HFF-Myc (cell line): ENCODE measurements around the gene RNFT2.

Experiments
- DNase-seq: peaks from one replicate; pipeline ENCODE4 v3.0.0-alpha.2; 2011; ENCODE audit warnings: low read depth; ENCODE audit errors: extremely low read depth
- H3K4me3 ChIP-seq: replicated peaks from 2 replicates; pipeline ENCODE4 v1.5.1; 2011; ENCODE audit warnings: low read depth, mild to moderate bottlenecking, control low read depth, low read length
- TF ChIP-seq, protein P1 (sequence below): IDR thresholded peaks from 2 replicates; pipeline ENCODE4 v1.5.1; 2012; ENCODE audit warnings: mild to moderate bottlenecking, low read depth, low read length, control low read depth; ENCODE audit errors: missing control alignments

The RNFT2 gene

DNA sequence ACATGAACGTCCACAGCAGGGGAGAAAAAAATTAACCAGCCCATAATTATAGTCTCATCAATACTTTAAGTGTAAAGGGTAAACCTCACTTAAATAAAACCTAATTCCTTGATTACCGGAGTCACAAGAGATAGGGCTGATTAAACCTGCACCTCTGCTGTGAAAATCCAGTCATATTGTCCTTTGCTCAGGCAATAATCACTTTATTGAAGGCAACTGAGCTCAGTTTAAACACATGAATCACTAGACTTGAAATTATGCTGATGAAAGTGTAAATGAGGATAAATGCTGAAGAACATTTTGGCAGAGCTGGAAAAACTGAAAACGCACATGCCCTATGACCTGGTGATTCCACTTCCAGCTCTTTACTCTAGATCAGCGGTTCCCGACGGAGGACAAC lies 149.8 kb downstream of the RNFT2 start:
- no peak overlapping the region for H3K4me3 ChIP-seq
- TF ChIP-seq, protein P1, sequence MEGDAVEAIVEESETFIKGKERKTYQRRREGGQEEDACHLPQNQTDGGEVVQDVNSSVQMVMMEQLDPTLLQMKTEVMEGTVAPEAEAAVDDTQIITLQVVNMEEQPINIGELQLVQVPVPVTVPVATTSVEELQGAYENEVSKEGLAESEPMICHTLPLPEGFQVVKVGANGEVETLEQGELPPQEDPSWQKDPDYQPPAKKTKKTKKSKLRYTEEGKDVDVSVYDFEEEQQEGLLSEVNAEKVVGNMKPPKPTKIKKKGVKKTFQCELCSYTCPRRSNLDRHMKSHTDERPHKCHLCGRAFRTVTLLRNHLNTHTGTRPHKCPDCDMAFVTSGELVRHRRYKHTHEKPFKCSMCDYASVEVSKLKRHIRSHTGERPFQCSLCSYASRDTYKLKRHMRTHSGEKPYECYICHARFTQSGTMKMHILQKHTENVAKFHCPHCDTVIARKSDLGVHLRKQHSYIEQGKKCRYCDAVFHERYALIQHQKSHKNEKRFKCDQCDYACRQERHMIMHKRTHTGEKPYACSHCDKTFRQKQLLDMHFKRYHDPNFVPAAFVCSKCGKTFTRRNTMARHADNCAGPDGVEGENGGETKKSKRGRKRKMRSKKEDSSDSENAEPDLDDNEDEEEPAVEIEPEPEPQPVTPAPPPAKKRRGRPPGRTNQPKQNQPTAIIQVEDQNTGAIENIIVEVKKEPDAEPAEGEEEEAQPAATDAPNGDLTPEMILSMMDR, result no peak

DNA sequence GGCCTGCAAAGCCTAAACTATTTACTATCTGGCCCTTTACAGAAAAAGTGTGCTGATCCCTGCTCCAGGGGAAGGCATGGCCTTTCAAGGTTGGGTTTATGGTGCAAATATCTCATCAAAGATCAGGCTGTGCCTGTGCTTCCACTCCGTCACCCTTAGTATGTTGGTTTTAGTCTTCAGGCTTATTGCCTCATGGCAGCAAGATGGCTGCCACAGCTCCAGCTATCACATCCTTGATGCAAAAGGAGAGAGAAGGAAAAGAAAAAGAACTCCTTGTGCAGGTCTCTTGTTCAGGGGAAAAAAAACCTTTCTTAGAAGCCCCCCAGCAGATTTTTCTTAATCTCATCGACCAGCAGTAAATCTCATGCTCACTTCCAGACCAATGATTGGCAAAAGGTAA lies 152.2 kb downstream of the RNFT2 start:
- H3K4me3 ChIP-seq, result no peak overlapping the region
- DNase-seq, result no peak
- TF ChIP-seq, protein P1, result no peak

More for the DNA sequence above, 149.8 kb downstream of the RNFT2 start:
- no peak for DNase-seq

DNA sequence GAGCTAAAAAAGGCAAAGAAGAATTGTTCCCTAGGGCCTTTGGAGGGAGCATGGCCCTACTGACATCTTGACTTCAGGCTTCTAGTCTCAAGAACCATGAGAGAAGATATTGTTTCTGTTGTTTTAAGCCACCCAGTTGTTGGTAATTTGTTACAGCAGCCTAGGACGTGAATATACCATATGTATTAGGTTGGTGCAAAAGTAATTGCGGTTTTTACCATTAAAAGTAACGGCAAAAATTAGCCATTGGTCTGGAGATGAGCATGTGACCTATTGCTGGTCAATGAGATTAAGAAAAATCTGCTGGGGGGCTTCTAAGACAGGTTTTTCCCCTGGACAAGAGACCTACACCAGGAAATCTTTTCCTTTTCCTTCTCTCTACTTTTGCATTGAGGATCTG lies 152.9 kb downstream of the RNFT2 start:
- TF ChIP-seq, protein P1, result no peak
- no peak overlapping the region for H3K4me3 ChIP-seq
- no peak for DNase-seq

DNA sequence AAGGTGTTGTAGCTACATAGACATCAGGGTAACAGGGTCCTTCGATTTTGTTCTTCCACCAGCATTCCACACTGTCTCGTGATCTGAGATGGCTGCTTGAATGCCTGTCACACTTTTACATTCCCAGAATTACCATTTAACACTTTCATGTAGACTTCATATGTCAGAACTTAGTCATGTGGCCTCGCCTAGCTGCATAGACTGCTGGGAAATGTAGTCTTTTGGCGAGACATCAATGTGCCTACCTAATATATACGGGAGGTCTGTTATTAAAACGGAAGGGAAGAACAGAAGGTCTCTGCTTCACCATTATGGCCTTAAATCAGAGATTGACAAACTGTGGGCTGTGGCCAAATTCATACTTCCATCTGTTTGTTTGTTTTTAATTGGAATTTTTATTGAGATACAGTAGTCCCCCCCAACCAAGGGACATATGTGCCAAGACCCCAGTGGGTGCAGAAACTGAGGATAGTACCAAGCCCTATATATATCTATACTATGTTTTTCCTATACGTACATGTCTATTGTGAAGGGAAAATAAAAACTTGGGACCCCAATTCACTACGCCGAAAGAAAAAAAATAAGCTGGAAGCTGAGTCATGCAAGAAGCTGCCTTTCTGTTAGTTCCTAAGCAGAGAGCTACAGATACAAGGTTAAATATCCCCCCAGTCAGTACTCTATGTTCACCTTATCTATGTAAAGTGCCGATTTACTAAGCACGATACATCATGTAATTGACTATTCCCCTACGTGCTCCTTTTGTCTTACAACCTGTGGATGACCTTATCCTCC lies 154.4 kb downstream of the RNFT2 start:
- TF ChIP-seq, protein P1, result no peak
- DNase-seq, result no peak
- H3K4me3 ChIP-seq, result no peak overlapping the region

DNA sequence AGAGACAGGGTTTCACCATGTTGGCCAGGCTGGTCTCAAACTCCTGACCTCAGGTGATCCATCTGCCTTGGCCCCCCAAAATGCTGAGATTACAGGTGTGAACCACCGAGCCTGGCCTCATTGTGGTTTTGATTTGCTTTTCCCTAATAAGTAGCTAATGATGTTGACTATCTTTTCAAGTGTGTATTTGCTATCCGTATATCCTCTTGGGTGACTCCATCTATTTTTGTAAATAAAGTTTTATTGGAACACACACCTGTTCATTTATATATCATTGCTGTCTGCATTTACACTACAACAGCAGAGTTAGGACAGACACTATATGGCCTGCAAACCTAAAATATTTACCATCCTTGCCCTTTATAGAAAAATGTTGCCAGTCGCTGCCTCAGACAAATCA lies 156.8 kb downstream of the RNFT2 start:
- no peak for DNase-seq
- no peak overlapping the region for H3K4me3 ChIP-seq
- TF ChIP-seq, protein P1, result no peak

DNA sequence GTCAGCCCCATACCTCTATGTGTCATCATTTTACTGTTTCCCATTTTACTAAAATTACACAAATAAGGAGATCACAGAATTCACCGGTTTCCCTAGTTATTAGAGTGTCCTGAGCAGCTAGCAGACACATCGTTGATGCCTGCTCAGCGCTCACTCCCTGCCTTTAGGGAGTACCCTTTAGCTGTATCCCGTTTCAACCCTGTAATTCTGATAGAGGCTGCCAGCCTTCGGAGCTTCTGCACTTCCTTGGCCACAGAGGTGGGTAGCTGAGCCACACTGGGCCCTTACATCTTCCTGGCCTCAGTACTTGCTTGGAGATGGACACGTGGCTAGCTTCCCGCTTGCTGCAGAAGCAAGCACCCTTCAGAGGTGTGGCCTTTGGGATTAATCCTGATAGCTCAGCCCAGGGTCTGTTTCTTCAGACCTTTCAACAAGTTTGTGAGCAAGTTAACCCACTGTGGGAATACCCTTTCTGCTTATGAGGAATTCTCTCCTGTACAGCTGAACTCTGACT lies 158.4 kb downstream of the RNFT2 start:
- TF ChIP-seq, protein P1, result no peak
- DNase-seq, result no peak
- no peak overlapping the region for H3K4me3 ChIP-seq
